ENCODE data around the gene ACOX3.
"Not testable (repeated sequence)": the region's sequence is repeated elsewhere in the genome, so short reads cannot be mapped to it uniquely, and the experiment has no call there.

DNA sequence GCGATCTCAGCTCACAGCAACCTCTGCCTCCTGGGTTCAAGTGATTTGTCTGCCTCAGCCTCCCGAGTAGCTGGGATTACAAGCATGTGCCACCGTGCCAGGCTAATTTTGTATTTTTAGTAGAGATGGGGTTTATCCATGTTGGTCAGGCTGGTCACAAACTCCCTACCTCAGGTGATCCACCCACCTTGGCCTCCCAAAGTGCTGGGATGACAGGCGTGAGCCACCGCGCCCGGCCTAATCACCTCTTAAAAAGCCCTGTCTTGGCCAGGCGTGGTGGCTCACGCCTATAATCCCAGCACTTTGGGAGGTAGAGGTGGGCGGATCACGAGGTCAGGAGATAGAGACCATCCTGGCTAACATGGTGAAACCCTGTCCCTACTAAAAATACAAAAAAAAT lies 91.3 kb downstream of the ACOX3 start:
- TF ChIP-seq, protein P1, sequence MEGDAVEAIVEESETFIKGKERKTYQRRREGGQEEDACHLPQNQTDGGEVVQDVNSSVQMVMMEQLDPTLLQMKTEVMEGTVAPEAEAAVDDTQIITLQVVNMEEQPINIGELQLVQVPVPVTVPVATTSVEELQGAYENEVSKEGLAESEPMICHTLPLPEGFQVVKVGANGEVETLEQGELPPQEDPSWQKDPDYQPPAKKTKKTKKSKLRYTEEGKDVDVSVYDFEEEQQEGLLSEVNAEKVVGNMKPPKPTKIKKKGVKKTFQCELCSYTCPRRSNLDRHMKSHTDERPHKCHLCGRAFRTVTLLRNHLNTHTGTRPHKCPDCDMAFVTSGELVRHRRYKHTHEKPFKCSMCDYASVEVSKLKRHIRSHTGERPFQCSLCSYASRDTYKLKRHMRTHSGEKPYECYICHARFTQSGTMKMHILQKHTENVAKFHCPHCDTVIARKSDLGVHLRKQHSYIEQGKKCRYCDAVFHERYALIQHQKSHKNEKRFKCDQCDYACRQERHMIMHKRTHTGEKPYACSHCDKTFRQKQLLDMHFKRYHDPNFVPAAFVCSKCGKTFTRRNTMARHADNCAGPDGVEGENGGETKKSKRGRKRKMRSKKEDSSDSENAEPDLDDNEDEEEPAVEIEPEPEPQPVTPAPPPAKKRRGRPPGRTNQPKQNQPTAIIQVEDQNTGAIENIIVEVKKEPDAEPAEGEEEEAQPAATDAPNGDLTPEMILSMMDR (IDR thresholded peaks at IDR 0.05 in 4 of 5, conservative IDR thresholded peaks at IDR 0.05 in 1 of 5): not testable (repeated sequence)
- TF ChIP-seq POLR2A (IDR thresholded peaks at IDR 0.05): not testable (repeated sequence)
